UCSD-AML1 (cell line): ENCODE data around the gene SPACDR.

Experiments used
- DNase-seq: peaks from one replicate; lab custom pipeline; 2025; ENCODE audit not compliant: unreplicated experiment; lab: John Stamatoyannopoulos, UW

Gene SPACDR

GRCh38 chr7:100437150-100438100 is 26.6 kb downstream of the SPACDR start:
- DNase-seq, result no peak

GRCh38 chr7:100435401-100436304 is 28.4 kb downstream of the SPACDR start:
- peak; percentile 36 for DNase-seq

DNA sequence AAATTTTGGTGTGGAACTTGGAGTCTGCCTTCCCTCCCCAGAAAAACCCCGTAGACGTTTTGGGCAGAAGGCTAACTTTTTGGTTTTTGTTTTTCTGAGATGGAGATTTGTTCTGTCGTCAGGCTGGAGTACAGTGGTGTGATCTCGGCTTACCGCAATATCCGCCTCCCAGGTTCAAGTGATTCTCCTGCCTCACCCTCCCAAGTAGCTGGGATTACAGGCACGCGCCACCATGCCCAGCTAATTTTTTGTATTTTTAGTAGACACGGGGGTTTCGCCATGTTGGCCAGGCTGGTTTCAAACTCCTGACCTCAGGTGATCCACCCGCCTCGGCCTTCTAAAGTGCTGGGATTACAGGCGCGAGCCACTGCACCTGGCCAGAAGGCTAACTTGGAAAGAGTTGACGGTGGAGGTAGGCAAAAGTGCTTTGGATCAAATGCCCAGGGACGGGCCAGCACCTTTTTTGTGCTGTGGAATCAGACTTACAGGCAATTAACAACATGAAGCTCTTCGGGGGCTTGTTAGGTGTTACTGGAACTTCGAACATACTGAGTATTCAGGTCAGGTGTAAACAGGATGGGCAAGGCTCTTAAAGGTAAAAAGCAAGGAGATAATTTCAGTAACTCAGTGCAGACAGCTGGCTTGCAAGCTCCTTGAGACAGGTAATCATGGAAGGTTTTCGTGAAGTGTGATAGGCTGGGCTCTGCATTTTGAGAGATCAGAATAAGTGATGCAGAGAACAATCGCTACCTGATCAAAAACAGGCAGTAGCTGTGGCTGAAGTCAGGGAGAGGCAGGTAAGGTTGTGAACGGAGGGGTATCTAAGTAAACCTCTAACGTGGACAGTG is 29.5 kb downstream of the SPACDR start:
- no peak for DNase-seq

DNA sequence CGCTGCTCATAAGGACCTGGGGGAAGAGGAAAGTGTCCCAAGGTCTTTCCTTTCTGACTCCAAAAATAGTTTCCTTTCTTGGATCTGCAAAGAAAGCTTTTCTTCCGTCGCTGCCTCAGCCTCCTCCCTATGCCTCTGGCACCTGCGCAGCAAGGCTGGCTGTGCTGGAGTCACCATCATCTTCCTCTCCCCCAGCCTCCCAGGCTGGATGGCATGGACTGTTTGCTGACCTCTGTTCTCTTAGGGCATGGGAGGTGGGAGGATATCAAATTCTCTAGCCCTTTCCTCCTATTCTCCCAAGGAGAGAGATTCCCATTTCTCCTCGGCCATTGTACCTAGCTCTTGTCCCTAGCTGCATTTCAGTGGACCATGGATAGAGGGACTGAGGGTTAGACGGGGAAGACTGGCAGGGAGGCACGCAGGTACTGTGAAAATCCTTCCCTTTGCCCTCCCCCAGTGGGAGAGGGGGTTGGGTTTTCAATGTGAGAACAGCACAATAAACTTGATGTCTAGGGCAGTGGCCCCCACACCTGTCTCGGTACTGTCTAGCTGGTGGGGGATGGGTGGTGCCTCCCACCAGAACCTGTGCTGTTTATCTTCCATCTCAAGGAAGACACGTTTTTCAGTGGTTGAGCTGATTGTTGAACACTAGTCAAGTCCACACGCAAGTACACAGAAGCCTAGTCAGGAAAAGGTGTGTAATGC is 30.3 kb downstream of the SPACDR start:
- no peak for DNase-seq

- DNase-seq, result no peak
These were observed 30.8 kb downstream of the SPACDR start for GRCh38 chr7:100433276-100433591.

- DNase-seq, result no peak
These were observed 31.3 kb downstream of the SPACDR start for GRCh38 chr7:100432621-100433275.

DNA sequence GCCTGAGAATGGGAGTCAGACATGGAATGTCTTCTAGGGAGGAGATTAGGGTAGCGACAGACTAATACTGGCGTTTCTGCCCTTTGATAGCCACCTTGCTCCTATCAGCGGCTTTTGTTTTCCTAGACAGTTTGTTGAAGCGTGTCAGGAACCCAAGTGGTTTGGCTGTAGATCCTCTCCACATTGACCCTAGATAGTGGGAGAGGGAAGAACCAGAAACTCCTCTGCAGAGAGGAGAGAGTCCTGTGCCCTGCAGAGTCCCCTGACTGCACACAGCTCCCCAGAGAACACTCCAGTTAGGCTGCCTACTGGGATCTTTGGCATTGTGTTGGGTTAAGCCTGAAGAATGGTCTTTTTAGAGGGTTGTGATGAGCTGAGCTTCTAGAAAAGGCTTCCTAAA is 32.0 kb downstream of the SPACDR start:
- DNase-seq, result no peak

GRCh38 chr7:100431286-100431735 is 32.7 kb downstream of the SPACDR start:
- DNase-seq, result no peak

GRCh38 chr7:100430493-100431285 is 33.4 kb downstream of the SPACDR start:
- no peak for DNase-seq

- peak; percentile 85 for DNase-seq
These were observed 34.2 kb downstream of the SPACDR start, which contains the start of gene MEPCE for GRCh38 chr7:100429637-100430492. Gene MEPCE, plus strand, starts transcription at chr7:100429831. Its CDS starts 188 bp downstream, at chr7:100430019.

DNA sequence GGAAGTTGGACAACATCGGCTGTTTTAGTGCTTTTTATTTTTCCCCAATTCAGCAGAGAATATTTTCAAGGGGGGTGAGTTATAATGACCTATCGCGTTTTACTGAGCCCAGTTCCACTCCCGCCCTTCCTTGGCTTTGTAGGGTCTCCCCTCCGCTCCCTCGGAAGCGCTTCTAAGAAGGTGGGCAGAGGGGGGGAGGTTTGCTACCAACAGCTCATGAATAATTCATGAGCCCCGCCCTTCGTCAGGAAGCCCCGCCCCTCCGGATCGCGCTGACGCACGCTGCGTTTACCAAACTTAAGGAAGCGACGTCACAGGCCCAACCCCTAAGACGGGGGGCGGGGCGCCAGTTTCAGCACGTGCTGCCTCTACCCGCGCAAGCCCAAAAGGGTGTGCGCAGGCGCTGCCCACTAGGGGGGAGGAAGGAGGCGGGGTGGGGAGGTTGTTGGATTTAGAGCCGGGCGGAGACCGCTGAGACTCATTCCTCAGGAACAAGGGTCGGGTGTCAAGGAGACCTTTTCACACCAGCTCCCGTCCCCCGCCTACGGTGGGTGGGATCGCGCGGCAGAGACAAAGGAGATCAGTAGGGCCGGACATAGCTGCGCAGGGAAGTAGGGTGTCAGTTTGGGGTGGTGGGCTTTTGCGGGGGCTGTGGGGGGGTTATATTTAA is 35.0 kb downstream of the SPACDR start:
- DNase-seq, result peak; percentile 97

DNA sequence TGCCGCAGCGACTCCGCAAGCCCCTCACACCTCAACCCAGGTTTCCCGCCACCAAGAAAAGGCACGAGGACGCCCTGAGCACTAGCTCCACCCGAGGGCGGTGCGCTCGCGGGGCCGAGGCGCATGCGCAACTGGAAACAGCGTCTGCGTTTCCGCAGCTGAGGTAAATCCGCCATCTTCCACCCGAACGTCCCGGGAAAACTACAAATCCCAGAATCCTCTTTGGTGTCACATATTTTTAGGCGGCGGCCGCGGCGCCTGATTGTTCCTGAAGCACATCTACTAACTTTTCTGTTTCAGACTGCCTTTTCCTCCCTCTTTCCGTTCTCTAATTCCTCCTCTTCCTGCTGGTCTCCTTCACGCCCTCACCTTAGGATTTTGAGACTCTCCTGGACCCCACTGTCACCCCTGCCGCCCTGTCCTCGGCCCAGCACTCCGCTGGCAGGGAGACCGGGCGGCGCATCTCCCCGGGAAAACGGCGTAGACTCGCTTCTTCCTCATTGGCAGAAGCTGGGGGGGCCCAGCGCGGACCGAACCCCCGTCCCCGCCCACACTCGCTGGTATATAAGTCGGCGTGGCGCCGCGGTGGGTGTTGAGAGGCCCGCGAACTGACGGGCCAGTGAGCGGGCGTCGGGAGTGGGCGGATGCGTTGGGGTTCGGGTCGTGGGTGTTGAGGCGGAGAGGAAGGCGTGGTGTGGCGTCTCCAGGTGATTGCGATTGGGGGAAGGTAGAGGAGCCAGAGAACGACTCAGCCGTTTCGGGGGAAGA is 35.7 kb downstream of the SPACDR start, which contains the start of gene ZCWPW1:
Gene ZCWPW1 (minus strand): TSS at position 505 of the 768 bp plus-strand sequence. CDS start 8,054 bp downstream, outside the sequence.
- DNase-seq, result peak; percentile 89

DNA sequence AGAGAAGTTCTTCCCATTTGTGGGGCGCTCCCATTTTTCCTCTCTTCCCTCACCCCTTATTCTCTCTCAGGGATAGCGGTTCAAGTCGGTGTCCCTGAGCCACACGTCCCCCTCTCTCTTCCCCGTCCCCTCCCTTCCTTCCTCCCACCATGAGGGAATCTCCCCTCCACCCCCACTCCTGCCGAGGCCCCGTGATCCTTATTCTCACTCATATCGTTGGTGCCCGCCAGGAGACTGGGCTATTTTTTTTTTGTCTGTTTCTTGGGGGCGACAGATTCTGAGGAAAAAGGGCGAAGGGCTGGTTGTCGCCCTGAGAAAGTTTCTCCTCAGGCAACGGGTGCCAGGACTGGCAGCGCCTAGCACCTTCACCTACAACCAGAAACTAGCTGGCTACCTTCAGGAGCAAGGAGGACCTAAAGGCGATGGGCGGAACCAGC is 36.3 kb downstream of the SPACDR start:
- no peak for DNase-seq

DNA sequence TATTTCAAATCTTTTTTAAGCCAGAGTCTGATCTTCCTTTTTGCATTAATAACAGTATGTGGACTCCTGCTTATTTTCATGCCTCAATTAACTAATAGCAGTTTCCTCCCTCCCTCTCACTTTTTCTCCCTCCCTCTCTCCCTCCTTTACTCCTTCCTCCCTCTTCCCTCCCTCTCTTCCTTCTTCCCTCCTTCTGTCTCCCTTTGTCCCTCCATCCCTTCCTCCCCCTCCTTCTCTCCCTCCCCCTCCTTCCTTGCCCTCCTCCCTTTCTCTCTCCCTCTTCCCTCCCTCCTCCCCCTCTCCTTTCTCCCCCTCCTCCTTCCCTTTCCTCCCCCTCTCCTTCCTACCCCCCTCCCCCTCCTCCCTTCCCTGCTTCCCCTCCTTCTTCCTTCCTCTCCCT is 37.5 kb downstream of the SPACDR start:
- no peak for DNase-seq

DNA sequence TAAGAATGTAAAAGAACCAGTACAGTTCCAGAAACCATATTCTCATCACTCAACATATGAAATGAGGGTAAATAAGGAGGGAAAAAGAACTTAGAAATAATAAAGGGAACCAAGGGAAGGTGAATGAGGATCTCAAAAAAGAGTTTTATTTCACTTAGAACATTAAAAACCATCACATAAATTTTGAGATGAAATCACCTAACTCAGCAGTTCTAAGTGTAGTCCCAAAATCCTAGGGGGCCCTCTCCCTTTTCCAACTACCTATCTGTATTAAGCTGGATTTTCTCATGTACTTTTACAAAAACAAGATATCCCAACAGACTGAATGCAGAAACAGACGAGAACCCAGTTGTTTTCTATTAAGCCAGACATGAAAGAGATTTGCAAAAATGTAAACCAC is 38.7 kb downstream of the SPACDR start:
- no peak for DNase-seq

DNA sequence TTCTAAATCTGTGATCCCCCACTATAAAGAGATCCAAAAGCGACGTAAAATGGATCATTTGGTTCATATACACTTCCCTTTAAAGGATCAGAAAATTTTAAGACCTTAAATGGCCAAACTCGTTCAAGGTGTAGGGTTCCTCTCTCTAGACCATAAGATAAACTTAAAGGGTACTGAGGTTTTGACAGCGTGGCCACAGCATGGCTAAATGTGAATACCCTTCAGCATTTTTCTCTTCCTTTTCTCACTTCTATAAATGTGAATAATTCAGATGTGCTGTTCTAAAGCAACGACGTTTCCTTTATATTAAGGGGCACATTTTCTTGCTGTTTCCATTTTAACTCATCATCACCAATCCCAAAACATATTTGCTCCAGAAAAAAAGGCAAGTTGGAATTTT is 40.7 kb downstream of the SPACDR start:
- no peak for DNase-seq
